ENCODE data around the gene ATCAY. TPM values are rescaled to one million over a fixed set of nuclear protein-coding genes. Genes with fewer than 3 reads are reported as not detected.
"Not testable (repeated sequence)": the region's sequence is repeated elsewhere in the genome, so short reads cannot be mapped to it uniquely, and the experiment has no call there.

Gene ATCAY
- total RNA-seq, 1 donor from 2014 or later, result not detected

DNA sequence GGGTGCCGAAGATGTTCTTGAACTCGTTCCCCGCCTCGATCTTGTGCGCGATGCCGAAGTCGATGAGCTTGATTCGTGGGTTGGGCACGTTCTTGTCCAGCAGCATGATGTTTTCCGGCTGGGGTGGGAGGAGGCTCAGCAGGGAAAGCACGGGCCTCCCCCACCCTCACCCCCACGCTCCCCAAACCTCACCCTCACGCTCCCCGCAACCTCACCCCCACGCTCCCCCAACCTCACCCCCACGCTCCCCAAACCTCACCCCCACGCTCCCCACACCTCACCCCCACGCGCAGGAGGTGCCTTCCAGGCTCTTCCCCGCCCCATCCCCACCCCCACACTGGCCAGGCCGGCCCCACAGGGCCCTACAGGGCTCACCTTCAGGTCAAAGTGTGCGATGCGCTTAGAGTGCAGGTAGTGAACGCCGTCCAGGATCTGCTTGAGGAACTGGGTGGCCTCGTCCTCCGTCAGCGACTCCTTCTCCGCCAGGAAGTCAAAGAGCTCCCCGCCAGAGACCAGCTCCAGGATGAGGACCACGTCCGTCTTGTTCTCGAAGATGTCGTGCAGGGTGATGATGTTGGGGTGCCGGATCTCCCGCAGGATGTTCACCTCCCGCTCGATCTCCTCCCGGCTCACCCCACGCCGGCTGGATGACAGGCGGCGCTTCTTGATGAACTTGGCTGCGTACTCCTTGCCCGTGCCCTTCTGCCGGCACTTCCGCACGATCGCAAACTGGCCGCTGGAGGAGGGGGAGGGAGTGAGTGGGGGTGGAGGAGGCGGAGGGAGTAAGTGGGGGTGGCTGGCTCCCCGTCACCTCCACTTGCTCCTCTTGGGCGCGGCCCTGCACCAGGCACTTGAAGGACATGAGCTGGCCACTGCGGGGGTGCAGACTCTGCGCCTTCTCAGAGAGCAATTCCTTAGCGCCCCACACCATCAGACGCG is 84.0 kb downstream of the ATCAY start:
- peaks cover 86% of the 10 kb centered on the region for H3K36me3 ChIP-seq
- H3K4me3 ChIP-seq, result no peak overlapping the region
- H3K9me3 ChIP-seq (replicated peaks), result no peaks in the 10 kb centered on the region
- no peak for TF ChIP-seq CTCF (IDR thresholded peaks at IDR 0.05; ENCODE audit: borderline replicate concordance)
- intact Hi-C loops (cut with micrococcal nuclease), result no loop called here
- H3K4me1 ChIP-seq, result peaks cover 61% of the 10 kb centered on the region
- DNase-seq, result no peak
- no peaks in the 10 kb centered on the region for H3K27me3 ChIP-seq (ENCODE audit: low read depth)
- peak overlapping the region; percentile 33 for H3K27ac ChIP-seq (replicated peaks)

DNA sequence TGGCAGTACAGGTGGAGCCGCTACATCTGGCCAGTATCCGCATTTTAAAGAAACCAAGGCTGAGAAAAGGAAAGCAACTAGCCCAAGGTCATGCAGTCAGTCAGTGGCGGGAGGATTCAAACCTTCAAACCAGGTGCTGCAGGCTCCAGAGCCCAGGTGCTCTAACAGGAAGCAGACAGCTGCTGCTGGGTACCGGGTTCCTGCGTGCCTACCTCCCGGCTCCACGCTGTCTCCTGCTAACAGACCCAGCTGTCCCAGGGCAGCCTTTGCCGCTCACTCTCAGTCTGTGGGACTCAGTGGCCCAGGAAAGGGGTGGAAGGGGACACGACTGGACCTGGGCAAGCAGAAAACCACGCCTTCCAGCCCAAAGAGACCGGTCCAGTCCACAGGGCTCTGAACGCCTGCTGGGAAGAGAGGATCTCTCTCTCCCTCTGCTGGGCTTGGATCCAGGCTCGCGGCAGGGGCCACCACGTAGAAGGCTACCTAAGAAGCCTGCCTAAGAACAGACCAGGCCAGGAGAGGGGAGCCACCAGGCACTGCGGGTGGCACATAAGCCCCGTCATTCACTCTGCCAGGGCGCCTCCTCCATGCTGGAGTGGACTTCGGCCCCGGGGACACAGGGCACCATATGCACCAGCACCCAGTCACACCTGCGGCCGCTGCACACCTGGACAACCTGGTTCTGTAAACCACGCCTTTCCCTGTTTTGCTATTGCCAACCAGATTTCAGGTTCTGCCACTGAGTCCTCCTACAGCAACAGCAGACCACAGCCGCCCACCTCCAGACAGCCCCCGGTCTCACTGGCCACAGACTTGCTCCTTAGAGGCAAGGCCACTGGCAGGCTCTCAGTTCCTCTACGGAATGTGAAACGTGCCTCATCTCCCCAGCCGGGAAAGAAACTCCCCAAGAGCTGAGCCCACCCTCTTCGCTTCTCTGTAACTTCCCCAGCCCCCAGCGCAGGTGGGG is 85.8 kb downstream of the ATCAY start:
- Histone ChIP-seq H3K9me3 (replicated peaks) (no peaks in the 10 kb centered on the region), H3K27me3 (ENCODE audit: low read depth) (no peaks in the 10 kb centered on the region), H3K27ac (replicated peaks) (peak overlapping the region; percentile 99), H3K4me1 (peaks cover 77% of the 10 kb centered on the region), H3K36me3 (peaks cover 68% of the 10 kb centered on the region), H3K4me3 (peak overlapping the region; percentile 34)
- peak; percentile 10 for TF ChIP-seq CTCF (IDR thresholded peaks at IDR 0.05; ENCODE audit: borderline replicate concordance)
- intact Hi-C loops (cut with micrococcal nuclease), result no loop called here
- no peak for DNase-seq

GRCh38 chr19:3967983-3968382 is 87.5 kb downstream of the ATCAY start:
- Histone ChIP-seq H3K27ac (replicated peaks) (peak overlapping the region; percentile 99), H3K36me3 (peaks cover 52% of the 10 kb centered on the region), H3K4me3 (peak overlapping the region; percentile 54), H3K4me1 (peaks cover 70% of the 10 kb centered on the region)
- H3K27me3 ChIP-seq (ENCODE audit: low read depth); intact Hi-C loops (cut with micrococcal nuclease); DNase-seq; H3K9me3 ChIP-seq (replicated peaks): not testable (repeated sequence)

GRCh38 chr19:3968556-3969434 is 88.3 kb downstream of the ATCAY start:
- intact Hi-C loops (cut with micrococcal nuclease), result no loop called here
- no peaks in the 10 kb centered on the region for H3K27me3 ChIP-seq (ENCODE audit: low read depth)
- H3K4me3 ChIP-seq, result peak overlapping the region; percentile 99
- peak; percentile 91 for DNase-seq
- H3K36me3 ChIP-seq, result peaks cover 44% of the 10 kb centered on the region
- H3K27ac ChIP-seq (replicated peaks), result peak overlapping the region; percentile 99
- peak; percentile 5 for TF ChIP-seq CTCF (IDR thresholded peaks at IDR 0.05; ENCODE audit: borderline replicate concordance)
- peaks cover 70% of the 10 kb centered on the region for H3K4me1 ChIP-seq
- H3K9me3 ChIP-seq (replicated peaks), result no peaks in the 10 kb centered on the region

DNA sequence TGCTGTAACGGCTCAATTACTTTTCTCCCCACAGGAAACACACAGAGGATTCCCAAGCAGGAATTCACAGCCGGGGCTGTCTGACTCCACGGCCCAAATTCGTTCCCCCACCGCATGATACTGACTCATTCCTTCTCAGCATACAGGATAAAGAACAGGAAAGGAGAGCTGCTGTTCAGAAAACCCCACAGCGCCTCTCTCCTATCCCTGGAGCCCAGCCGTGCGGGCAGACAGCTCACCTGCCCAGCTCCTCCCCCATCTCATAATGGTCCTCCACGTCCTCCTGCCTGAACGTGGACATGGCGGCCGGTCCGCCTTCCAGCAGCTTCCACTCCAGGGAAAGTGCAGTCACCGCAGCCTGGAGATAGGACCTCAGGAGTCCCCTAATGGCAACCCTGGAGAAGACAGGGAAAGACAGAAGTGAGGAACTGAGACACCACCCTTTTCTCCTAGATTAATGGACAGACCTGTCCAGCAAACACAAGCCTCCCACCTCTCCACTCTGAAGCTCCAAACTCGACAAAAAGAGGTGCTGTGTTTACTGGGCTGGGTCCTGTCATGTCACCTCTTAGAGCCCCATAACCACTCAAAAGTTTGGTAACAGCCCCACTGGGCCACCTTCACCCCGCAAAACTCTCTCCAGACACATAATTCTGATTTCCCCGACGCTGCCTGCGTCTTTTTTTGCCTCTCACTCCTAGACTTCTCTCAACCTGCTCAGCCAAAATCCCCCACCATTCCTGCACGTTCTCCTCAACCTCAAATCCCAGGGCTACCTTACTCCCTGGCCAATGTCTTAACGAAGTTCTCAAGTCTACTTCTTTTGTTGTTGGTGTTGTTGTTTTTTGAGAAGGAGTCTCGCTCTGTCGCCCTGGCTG is 89.2 kb downstream of the ATCAY start:
- peaks cover 69% of the 10 kb centered on the region for H3K4me1 ChIP-seq
- H3K27ac ChIP-seq (replicated peaks), result peak overlapping the region; percentile 99
- no peak for DNase-seq
- intact Hi-C loops (cut with micrococcal nuclease), result no loop called here
- no peaks in the 10 kb centered on the region for H3K9me3 ChIP-seq (replicated peaks)
- H3K4me3 ChIP-seq, result peak overlapping the region; percentile 99
- no peak for TF ChIP-seq CTCF (IDR thresholded peaks at IDR 0.05; ENCODE audit: borderline replicate concordance)
- no peaks in the 10 kb centered on the region for H3K27me3 ChIP-seq (ENCODE audit: low read depth)
- H3K36me3 ChIP-seq, result peaks cover 36% of the 10 kb centered on the region

Measured in left ventricle myocardium inferior (tissue), 1 donor.